T-cell (primary cell): ENCODE results near the gene GPC5. TPM values are rescaled to one million over a fixed set of nuclear protein-coding genes. Genes with fewer than 3 reads are reported as not detected.

Source experiments
- ATAC-seq, 4 experiments: fragments of 200-7000 bp in 3 of 4; fragments of 150-1000 bp in 1 of 4; cut with Tn5 transposase; replicated peaks in 1 of 4; 1 replicate in 3 of 4; 2 replicates in 1 of 4; pipeline ENCODE4 v1.10.0; 2021; ENCODE audit warnings: moderate library complexity in 3 of 4, mild to moderate bottlenecking in 2 of 4, moderate number of reproducible peaks in 1 of 4
- CTCF ChIA-PET, 2 donors: fragments of 300-600 bp; sonication (Branson Sonifier 250); formaldehyde crosslinking; loops; one replicate each; lab custom pipeline; 2022; ENCODE audit warnings: antibody characterized with exemption in 2 of 2; lab: Charles Lee
- POLR2A ChIA-PET, 2 donors: fragments of 300-600 bp; sonication (Branson Sonifier 250); formaldehyde crosslinking; loops; one replicate each; lab custom pipeline; 2022; ENCODE audit warnings: antibody characterized with exemption in 2 of 2; lab: Charles Lee
- DNase-seq, 35 experiments: peaks; one replicate each; pipeline versions ENCODE4 v3.0.0 to v3.0.0-alpha.2; 2013 to 2023
- H3K27ac ChIP-seq: one replicate; pipeline ENCODE4 v1.5.1; 2013; ENCODE audit warnings: low read length
- H3K27me3 ChIP-seq, 2 experiments: replicated peaks in 1 of 2; 1 replicate in 1 of 2; 2 replicates in 1 of 2; pipeline versions ENCODE4 v1.6.1 to v1.7.0; 2013; ENCODE audit warnings: low read length in 1 of 2, mixed read lengths in 1 of 2; ENCODE audit not compliant: control insufficient read depth in 2 of 2, insufficient read depth in 2 of 2; ENCODE audit errors: extremely low read depth in 1 of 2
- H3K36me3 ChIP-seq, 2 donors: 1 replicate in 1 of 2; 2 replicates in 1 of 2; pipeline versions ENCODE4 v1.6.1 to v1.7.0; 2013; ENCODE audit warnings: low read length in 1 of 2; ENCODE audit not compliant: control insufficient read depth in 2 of 2, insufficient read depth in 1 of 2; ENCODE audit errors: extremely low read depth in 1 of 2
- H3K4me1 ChIP-seq, 2 experiments: 1 replicate in 1 of 2; 2 replicates in 1 of 2; pipeline versions ENCODE4 v1.6.1 to v1.7.0; 2013; ENCODE audit warnings: low read length in 2 of 2, mixed read lengths in 1 of 2; ENCODE audit not compliant: insufficient read depth in 2 of 2, control insufficient read depth in 1 of 2; ENCODE audit errors: extremely low read depth in 1 of 2
- H3K4me3 ChIP-seq, 2 donors: 1 replicate in 1 of 2; 2 replicates in 1 of 2; pipeline versions ENCODE4 v1.5.1 to v1.7.0; 2013; ENCODE audit warnings: mild to moderate bottlenecking in 2 of 2, low read length in 1 of 2, moderate library complexity in 1 of 2; ENCODE audit not compliant: control insufficient read depth in 1 of 2; ENCODE audit errors: extremely low read depth in 1 of 2
- H3K9me3 ChIP-seq: 2 replicates; pipeline ENCODE4 v1.7.0; 2013
- H3K27ac Mint-ChIP-seq, 2 donors: one replicate each; pipeline ENCODE4 v1.8.0; 2020 to 2021; ENCODE audit warnings: mild to moderate bottlenecking in 2 of 2, mixed read lengths in 2 of 2
- H3K27me3 Mint-ChIP-seq, 2 donors: one replicate each; pipeline ENCODE4 v1.8.0; 2021 to 2022; ENCODE audit warnings: mixed read lengths in 2 of 2
- H3K36me3 Mint-ChIP-seq: one replicate; pipeline ENCODE4 v1.8.0; 2021; ENCODE audit warnings: mixed read lengths
- H3K4me1 Mint-ChIP-seq, 3 donors: one replicate each; pipeline ENCODE4 v1.8.0; 2020 to 2022; ENCODE audit warnings: mixed read lengths in 3 of 3, mild to moderate bottlenecking in 1 of 3
- H3K4me3 Mint-ChIP-seq, 3 donors: one replicate each; pipeline ENCODE4 v1.8.0; 2020 to 2022; ENCODE audit warnings: mild to moderate bottlenecking in 3 of 3, mixed read lengths in 3 of 3, moderate library complexity in 3 of 3
- H3K9me3 Mint-ChIP-seq, 3 donors: one replicate each; pipeline ENCODE4 v1.8.0; 2020 to 2022; ENCODE audit warnings: mixed read lengths in 3 of 3
- WGBS: methylation state at CpG from one replicate; pipeline ENCODE4 v1.1.5; 2013; ENCODE audit warnings: missing lambda C conversion rate; ENCODE audit not compliant: insufficient coverage; 5-methylcytosine and 5-hydroxymethylcytosine counted together
- total RNA-seq, 35 experiments: library from RNA in 6 of 35; stranded (reverse) in 6 of 35; fragments of 120-200 nt in 1 of 35; gene quantifications; one replicate each; pipeline versions ENCODE4 v1.2.1 to v1.2.4 and lab custom pipeline; 2013 to 2026

Gene GPC5
- total RNA-seq, 5 donors from 2014 or later (not counting 1 experiment from before 2014, with no cell fraction given) = 0.12 to 0.39 (median 0.26) TPM

DNA sequence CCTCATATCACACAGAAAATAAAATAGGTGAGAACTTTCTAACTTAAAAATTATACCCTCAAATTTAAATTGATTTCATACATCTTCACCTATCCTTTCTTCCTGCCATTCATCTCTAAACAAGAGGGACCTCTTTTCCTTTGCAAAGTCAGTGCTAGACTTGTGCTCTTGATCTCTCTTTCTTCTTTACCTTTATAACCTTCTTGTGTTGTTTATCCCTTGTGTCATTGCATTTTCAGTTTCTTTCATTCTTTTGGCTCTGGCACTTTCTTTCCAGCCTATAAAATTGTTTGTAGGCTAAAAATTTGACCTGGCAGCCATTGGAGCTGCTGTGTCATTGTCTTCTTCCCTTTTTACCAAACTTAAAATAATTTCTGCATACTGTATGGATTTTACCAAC, 190.1 kb downstream of the GPC5 start:
- no peaks in the 10 kb centered on the region for H3K4me1 ChIP-seq
- ChIA-PET CTCF (no interaction called here), POLR2A (no interaction called here)
- H3K4me3 ChIP-seq = no peak overlapping the region
- Mint-ChIP-seq H3K9me3 (peaks cover 2 to 10% (median 7%) of the 10 kb centered on the region in 3 donors), H3K36me3 (no peaks in the 10 kb centered on the region), H3K27me3 (no peaks in the 10 kb centered on the region), H3K4me3 (no peak overlapping the region), H3K4me1 (no peaks in the 10 kb centered on the region), H3K27ac (no peak overlapping the region)
- H3K27ac ChIP-seq = no peak overlapping the region
- DNase-seq = no peak
- H3K36me3 ChIP-seq = no peaks in the 10 kb centered on the region
- H3K9me3 ChIP-seq = no peaks in the 10 kb centered on the region
- no peaks in the 10 kb centered on the region for H3K27me3 ChIP-seq
- no peak for ATAC-seq

DNA sequence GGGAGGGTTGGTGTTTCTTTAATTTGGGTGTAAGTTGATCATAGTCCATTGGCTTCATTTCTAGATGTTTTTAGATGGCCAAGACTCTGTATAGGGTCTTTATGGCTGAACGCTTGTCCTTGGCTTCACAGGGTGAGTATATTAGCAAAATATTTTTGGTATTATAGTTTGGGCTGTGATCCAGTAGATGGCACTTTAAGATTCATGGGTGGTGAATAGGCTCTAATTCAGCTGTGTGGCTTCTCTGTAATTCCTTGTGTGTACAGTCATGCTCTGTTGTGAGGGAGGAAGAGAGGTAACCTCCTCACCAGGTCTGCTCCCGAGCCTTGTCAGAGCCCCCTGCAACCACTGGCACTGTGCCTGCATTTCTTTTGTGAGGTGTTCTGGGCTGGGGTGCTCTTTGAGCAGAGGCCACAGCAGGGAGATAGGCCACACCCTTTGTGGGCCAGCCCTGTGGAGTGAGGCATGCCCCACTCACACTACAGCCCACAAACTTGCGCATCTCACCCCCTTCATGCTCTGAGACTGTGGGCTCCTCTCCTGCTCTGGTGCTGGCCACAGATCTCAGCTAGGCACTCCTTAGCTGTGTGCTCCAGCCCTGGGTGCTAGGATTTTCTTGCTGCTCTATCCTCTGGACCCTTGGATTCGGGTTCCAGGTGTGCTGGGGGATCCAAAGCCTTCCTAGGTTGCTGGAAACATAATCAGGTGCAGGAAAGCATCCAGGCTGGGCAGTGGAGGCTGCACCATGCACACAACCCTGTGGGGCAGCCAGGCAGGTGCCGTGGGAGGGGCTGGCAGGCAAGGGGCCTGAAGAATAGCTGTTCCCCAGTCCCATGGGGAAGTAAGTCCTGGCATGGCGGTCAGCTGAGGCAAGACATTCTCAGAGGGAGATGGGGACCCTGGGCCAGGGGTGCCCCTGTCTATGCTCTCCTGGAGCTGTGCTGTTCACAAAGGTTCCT, 193.9 kb downstream of the GPC5 start:
- Mint-ChIP-seq H3K36me3 (no peaks in the 10 kb centered on the region), H3K9me3 (peaks cover 2 to 14% (median 11%) of the 10 kb centered on the region in 3 donors), H3K4me3 (no peak overlapping the region), H3K4me1 (no peaks in the 10 kb centered on the region), H3K27ac (no peak overlapping the region), H3K27me3 (no peaks in the 10 kb centered on the region)
- Histone ChIP-seq H3K9me3 (no peaks in the 10 kb centered on the region), H3K4me3 (no peak overlapping the region), H3K27ac (no peak overlapping the region), H3K4me1 (no peaks in the 10 kb centered on the region), H3K36me3 (no peaks in the 10 kb centered on the region), H3K27me3 (no peaks in the 10 kb centered on the region)
- 70% methylated on average over 3 of the region's 6 CpGs for WGBS
- no peak for DNase-seq
- ChIA-PET CTCF (no interaction called here), POLR2A (no interaction called here)
- no peak for ATAC-seq

DNA sequence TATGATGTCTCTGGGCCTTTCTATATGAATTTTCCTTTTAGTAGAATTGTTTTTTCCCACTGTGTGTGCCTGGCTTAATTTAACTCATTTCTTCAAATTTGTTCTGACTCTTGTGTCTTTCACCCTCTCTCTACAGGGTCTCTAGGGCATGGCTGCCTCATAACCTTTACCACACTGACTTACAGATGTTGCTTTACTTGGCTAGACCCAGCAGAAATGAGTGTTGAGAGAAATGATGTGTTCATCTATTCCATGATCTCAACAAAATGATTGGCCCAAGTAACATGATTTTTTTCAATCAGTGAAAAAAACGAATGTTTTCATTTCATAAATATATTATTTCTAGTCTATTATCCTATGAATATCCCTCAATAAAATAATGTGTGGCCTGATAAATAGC, 195.0 kb downstream of the GPC5 start:
- CTCF ChIA-PET = no interaction called here
- Histone ChIP-seq H3K9me3 (no peaks in the 10 kb centered on the region), H3K4me3 (no peak overlapping the region), H3K4me1 (no peaks in the 10 kb centered on the region), H3K27me3 (no peaks in the 10 kb centered on the region), H3K27ac (no peak overlapping the region), H3K36me3 (no peaks in the 10 kb centered on the region)
- Mint-ChIP-seq H3K4me1 (no peaks in the 10 kb centered on the region), H3K27ac (no peak overlapping the region), H3K36me3 (no peaks in the 10 kb centered on the region), H3K4me3 (no peak overlapping the region), H3K9me3 (peaks cover 2 to 14% (median 7%) of the 10 kb centered on the region in 3 donors), H3K27me3 (no peaks in the 10 kb centered on the region)
- ATAC-seq = no peak
- DNase-seq = no peak
- POLR2A ChIA-PET = no interaction called here
- WGBS = no CpG with 5 or more reads among the region's 1 CpG

DNA sequence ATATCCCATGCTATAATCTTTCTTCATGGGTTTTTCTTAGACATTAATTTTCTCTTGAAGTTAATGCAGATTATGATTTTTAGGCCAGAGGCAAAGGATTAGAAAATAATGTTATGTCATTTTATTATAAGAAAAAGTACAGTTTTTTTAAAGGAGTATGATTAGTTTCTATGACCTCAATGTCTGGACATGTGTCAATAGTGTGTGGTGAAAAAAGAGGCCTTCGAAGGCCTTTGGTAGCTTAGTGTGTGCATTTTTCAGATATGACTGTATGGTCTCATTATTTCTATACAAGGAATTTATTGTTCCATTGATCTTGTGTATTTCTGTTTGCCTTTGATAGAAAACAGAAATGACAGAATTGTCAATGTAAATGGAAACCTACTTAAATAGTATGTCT, 195.6 kb downstream of the GPC5 start:
- Mint-ChIP-seq H3K4me1 (no peaks in the 10 kb centered on the region), H3K36me3 (no peaks in the 10 kb centered on the region), H3K4me3 (no peak overlapping the region), H3K27me3 (no peaks in the 10 kb centered on the region), H3K27ac (no peak overlapping the region), H3K9me3 (peaks cover 2 to 14% (median 7%) of the 10 kb centered on the region in 3 donors)
- CTCF ChIA-PET = interaction anchor here in 1 of 2 donors (0.6 kb wide), 1 partner anchor 1279 kb away, joined by 3 read pairs; no protein-coding TSS in a partner anchor
- ATAC-seq = no peak
- no peaks in the 10 kb centered on the region for H3K9me3 ChIP-seq
- no peaks in the 10 kb centered on the region for H3K36me3 ChIP-seq
- POLR2A ChIA-PET = no interaction called here
- H3K4me1 ChIP-seq = no peaks in the 10 kb centered on the region
- no peaks in the 10 kb centered on the region for H3K27me3 ChIP-seq
- DNase-seq = no peak
- no CpG with 5 or more reads among the region's 1 CpG for WGBS
- H3K4me3 ChIP-seq = no peak overlapping the region
- H3K27ac ChIP-seq = no peak overlapping the region

DNA sequence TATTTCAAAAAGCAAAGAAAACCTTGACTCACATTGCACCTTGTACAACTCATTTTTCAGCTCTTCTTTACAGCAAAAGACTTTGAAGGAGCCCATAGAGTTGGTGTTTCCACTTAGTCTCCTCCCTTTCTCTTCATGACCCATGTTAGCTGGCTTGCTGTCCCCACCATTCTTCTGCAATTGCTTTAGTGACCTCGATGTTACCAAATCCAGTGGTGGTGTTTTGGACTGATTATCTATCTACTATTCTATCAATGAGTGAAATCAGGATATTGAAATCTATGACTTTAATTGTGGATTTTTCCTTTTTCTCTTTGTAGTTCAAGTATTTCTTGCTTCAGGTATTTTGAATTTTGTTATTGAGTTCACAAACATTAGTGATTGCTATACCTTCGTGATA, 197.3 kb downstream of the GPC5 start:
- Mint-ChIP-seq H3K4me1 (no peaks in the 10 kb centered on the region), H3K36me3 (no peaks in the 10 kb centered on the region), H3K9me3 (peaks cover 2 to 14% (median 4%) of the 10 kb centered on the region in 3 donors), H3K27ac (no peak overlapping the region), H3K4me3 (no peak overlapping the region), H3K27me3 (no peaks in the 10 kb centered on the region)
- WGBS = no CpG with 5 or more reads among the region's 2 CpGs
- ChIA-PET POLR2A (no interaction called here), CTCF (no interaction called here)
- H3K36me3 ChIP-seq = no peaks in the 10 kb centered on the region
- H3K9me3 ChIP-seq = no peaks in the 10 kb centered on the region
- ATAC-seq (no peak), DNase-seq (no peak)
- no peak overlapping the region for H3K4me3 ChIP-seq
- no peaks in the 10 kb centered on the region for H3K27me3 ChIP-seq
- no peak overlapping the region for H3K27ac ChIP-seq
- H3K4me1 ChIP-seq = no peaks in the 10 kb centered on the region

DNA sequence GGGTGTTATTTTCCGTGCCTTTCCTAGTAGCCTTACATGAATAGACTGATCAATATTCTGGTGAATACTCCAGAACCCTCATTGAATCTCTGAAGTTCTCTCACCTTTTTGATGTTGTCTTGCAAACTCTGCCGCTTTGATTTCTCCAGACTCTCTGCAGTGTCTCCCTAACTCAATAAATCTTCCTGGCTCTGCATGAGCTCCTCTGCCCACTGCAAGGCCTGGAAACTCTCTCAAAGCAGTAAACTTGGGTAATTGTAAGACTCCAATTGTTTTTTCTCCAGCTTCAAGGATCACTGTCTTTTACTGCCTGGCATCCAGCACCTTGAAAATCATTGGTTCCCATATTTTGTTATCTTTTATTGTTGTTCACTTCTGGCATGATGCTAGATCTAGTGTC, 198.4 kb downstream of the GPC5 start:
- Histone ChIP-seq H3K4me1 (no peaks in the 10 kb centered on the region), H3K27me3 (no peaks in the 10 kb centered on the region), H3K9me3 (no peaks in the 10 kb centered on the region), H3K27ac (no peak overlapping the region), H3K36me3 (no peaks in the 10 kb centered on the region), H3K4me3 (no peak overlapping the region)
- H3K27me3 Mint-ChIP-seq = no peaks in the 10 kb centered on the region
- CTCF ChIA-PET = no interaction called here
- DNase-seq (no peak), ATAC-seq (no peak)
- no peak overlapping the region for H3K27ac Mint-ChIP-seq
- H3K4me3 Mint-ChIP-seq = no peak overlapping the region
- no peaks in the 10 kb centered on the region for H3K36me3 Mint-ChIP-seq
- H3K4me1 Mint-ChIP-seq = no peaks in the 10 kb centered on the region
- POLR2A ChIA-PET = no interaction called here
- H3K9me3 Mint-ChIP-seq = peaks cover 0 to 9% (median 4%) of the 10 kb centered on the region in 3 donors
- 60% methylated on average over 1 of the region's 2 CpGs for WGBS
